ENCODE results near the gene SERPINB8.

DNA sequence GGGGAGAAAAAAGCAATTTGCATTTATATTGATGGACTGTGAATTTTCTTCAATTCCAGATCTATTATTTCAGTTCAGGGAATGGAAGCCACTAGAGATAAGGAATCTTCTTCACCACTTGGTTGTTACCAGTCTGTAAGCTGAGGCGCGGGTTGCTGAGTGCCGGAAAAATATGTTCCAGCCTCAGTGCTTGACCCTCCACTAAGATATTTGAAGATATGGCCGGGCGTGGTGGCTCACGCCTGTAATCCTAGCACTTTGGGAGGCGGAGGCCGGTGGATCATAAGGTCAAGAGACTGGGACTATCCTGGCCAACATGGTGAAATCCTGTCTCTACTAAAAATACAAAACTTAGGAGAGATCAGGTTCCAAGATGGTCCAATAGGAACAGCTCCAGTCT is 29.9 kb upstream of the SERPINB8 start:
- TF ChIP-seq CTCF (IDR thresholded peaks at IDR 0.05) = no peak
- no peak for TF ChIP-seq POLR2A (IDR thresholded peaks at IDR 0.05)
